ENCODE measurements around the gene PTPRG.

Gene PTPRG

DNA sequence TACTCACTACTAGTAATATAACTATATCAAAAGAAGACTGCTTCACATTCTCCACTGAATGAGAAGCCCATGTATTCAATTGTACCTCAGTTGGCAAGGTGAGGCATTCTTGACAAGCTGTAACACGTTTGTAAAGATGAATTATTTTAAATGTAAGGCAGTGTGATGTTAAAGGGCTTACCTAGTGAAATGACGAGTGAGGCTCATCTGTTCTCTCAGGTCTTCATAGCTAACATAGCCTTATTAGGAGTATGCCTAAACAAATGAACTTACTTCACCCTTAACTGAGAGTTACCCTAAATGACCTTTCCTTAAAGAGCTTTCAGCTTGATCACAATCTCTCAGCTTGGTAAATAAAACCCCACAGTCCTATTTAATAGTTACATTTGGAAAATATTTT is 684.7 kb downstream of the PTPRG start:
- Mint-ChIP-seq H3K4me1 (ENCODE audit: low read depth) (no peaks in the 10 kb centered on the region), H3K27me3 (peaks cover 5% of the 10 kb centered on the region), H3K36me3 (ENCODE audit: low read depth) (no peaks in the 10 kb centered on the region), H3K27ac (no peak overlapping the region), H3K4me3 (no peak overlapping the region), H3K9me3 (no peaks in the 10 kb centered on the region)

DNA sequence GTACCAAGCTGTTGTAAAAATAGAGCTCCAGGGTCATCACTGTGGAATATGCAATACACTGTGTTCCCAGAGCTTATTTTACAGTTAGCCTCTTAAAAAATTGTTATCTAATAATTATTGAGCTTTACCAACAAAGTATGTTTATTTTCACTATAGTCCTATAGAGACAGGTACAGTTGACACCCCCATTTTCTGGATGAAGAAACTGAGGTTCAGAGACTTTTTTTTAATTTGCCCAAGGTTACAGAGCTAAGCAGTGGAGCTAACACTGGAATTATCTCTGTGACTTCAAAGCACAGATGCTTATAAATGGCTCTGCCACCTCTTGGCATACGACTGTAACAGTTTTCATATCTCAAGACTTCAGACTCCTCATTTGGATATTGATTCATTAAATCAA is 685.6 kb downstream of the PTPRG start:
- peaks cover 4% of the 10 kb centered on the region for H3K27me3 Mint-ChIP-seq
- no peaks in the 10 kb centered on the region for H3K4me1 Mint-ChIP-seq (ENCODE audit: low read depth)
- H3K4me3 Mint-ChIP-seq: no peak overlapping the region
- H3K27ac Mint-ChIP-seq: no peak overlapping the region
- no peaks in the 10 kb centered on the region for H3K36me3 Mint-ChIP-seq (ENCODE audit: low read depth)
- H3K9me3 Mint-ChIP-seq: no peaks in the 10 kb centered on the region

DNA sequence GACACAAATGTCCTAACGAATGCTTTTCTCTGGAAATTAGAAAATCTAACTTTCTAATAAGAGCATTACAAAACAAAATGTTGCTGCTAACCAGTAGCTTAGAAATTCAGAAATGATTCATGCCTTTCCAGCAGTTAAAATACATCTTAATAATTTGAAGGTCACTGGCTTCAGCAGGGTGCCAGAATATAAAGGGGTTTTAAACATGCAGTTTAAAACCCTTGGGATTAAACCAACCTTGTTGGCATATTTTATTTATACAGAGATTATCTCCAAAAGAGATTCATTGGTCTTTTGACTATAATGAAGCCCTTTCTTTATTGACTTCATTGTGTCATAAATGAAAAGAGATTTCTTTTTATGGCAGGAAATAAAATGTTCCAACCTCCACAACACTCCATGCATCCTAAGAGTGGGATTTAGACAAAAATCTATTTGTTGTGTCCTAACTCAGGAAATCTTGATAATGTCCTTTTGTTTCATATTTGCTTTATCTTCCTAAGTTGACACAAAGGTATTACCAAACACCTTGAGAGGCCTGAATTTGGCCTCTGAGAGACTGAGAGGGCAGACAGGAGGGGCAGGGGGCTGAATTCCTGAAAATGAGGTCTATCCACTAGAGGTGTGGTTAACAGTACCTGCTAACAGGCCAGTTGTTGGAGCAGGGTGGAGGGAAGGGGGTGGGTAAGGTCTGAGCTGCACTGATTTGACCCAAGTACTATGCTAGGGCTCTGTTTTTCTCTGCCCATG is 687.5 kb downstream of the PTPRG start:
- Mint-ChIP-seq H3K4me3 (no peak overlapping the region), H3K36me3 (ENCODE audit: low read depth) (no peaks in the 10 kb centered on the region), H3K4me1 (ENCODE audit: low read depth) (no peaks in the 10 kb centered on the region), H3K27me3 (no peaks in the 10 kb centered on the region), H3K9me3 (no peaks in the 10 kb centered on the region), H3K27ac (no peak overlapping the region)

DNA sequence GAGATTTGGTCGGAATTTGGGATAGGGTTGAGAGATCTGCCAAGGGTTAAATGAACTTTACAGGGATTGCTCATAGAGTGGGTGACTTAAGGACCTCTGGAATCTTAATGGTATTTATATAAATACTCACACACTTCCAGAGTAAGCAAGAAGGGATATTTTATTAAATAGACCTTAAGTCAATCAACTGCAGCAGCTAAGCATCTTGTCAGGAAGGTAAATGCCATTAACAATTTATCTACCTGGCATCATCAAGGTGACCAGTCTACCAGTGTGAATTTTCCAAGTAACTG is 688.1 kb downstream of the PTPRG start:
- Mint-ChIP-seq H3K36me3 (ENCODE audit: low read depth) (no peaks in the 10 kb centered on the region), H3K4me3 (no peak overlapping the region), H3K4me1 (ENCODE audit: low read depth) (no peaks in the 10 kb centered on the region), H3K27ac (no peak overlapping the region), H3K9me3 (no peaks in the 10 kb centered on the region), H3K27me3 (no peaks in the 10 kb centered on the region)

DNA sequence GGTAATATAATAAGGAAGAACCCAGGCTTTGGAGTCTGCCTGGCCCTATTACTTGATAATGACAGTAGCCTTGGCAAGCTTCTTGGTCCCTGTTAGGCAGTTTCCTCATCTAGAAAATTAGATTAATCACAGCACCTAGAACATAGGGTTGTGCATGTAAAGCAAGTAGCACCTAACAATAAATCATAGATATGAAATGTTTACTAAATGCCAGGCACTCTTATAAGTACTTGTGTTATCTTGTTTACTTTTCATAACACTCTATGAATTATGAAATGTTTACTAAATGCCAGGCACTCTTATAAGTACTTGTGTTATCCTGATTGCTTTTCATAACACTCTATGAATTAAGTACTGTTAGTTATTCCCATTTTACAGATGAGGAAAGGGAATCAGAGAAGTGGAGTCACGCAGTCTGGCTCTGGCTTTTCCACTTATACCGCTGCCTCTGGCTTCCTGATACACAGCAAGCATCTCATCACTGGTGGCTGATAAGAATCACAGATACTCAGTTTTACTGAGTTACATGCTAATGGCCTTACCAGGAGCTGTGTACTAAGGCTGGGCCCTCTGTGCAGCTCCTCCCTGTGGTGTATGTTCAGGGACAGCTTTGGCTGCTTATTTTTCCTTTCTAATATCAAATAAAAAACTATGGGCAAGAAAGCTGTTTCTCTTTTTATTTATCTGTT is 688.6 kb downstream of the PTPRG start:
- no peaks in the 10 kb centered on the region for H3K36me3 Mint-ChIP-seq (ENCODE audit: low read depth)
- no peak overlapping the region for H3K4me3 Mint-ChIP-seq
- H3K27me3 Mint-ChIP-seq: no peaks in the 10 kb centered on the region
- H3K4me1 Mint-ChIP-seq (ENCODE audit: low read depth): no peaks in the 10 kb centered on the region
- H3K27ac Mint-ChIP-seq: no peak overlapping the region
- H3K9me3 Mint-ChIP-seq: no peaks in the 10 kb centered on the region

DNA sequence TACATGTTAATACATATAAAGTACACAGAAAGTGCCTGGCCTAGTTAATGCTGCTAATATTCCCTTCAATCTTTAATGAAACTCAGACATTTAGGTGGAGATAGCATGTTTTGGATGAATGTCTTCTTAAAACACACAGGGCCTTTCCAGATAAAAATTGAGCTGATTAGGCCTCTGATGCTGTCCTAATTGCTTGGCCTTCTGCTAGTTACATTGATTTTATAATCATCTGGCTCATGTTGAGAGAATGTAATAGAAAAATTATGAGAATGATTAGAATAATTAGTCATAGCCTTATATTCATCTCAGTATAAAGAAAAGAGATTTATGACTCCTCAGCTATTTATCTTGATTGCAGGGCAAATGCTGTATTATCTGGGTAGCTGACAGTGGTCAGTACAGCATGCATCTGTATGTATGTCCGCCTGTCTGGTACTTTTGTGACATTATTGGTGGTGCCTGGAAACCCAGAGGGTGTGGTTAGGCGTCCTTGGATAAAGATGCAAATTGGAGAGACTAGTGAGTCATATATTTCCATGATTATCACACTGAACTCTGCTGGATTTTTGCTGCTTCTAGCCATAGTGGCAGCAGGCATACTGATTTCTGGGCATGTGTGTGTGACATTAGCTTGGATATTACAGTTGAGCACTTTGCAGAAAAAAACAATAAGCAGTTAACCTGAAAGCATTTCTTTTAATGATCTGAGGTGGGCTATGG is 691.2 kb downstream of the PTPRG start:
- Mint-ChIP-seq H3K27me3 (no peaks in the 10 kb centered on the region), H3K36me3 (ENCODE audit: low read depth) (no peaks in the 10 kb centered on the region), H3K27ac (no peak overlapping the region), H3K9me3 (no peaks in the 10 kb centered on the region), H3K4me1 (ENCODE audit: low read depth) (no peaks in the 10 kb centered on the region), H3K4me3 (no peak overlapping the region)

DNA sequence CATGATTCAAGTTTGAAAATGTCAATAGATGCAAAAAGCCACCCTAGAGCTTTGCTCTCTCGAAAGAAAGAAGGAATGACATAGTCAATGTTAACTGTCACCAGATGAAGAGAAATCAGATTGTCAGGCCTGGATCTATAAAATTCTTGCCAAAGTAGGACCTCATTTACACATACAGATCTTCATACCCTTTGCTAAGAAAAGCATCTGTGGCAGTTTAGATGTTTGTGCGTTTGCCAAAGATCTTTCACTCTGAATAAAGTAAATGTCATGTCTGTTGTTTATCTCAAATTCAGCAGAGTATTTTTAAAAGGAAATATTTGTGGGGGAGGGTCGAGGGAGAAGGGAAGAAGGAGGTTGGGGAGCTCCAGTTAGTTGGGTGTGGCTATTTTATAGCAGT is 692.6 kb downstream of the PTPRG start:
- Mint-ChIP-seq H3K9me3 (no peaks in the 10 kb centered on the region), H3K4me3 (no peak overlapping the region), H3K4me1 (ENCODE audit: low read depth) (no peaks in the 10 kb centered on the region), H3K36me3 (ENCODE audit: low read depth) (no peaks in the 10 kb centered on the region), H3K27me3 (peaks cover 3% of the 10 kb centered on the region), H3K27ac (no peak overlapping the region)

DNA sequence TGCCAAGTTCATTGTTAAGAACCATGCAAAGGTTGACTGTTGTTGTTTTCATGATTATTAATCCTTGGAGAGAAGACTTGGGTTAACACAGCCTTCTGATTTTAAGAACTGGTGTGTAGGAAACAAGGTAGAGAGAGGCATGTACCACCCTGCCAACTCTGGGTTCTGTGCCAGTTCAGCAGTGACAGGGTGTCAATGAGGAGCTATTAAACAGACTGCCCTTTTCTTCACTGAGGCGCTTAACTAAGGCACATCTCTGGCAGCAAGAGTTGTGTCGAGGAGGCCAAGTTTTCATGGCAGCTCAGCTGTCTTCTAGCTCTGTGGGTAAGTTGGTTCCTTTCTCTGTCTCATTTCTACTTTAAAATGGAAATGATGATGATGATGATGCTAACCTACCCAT is 694.4 kb downstream of the PTPRG start:
- Mint-ChIP-seq H3K4me1 (ENCODE audit: low read depth) (no peaks in the 10 kb centered on the region), H3K4me3 (no peak overlapping the region), H3K9me3 (no peaks in the 10 kb centered on the region), H3K27me3 (peaks cover 12% of the 10 kb centered on the region), H3K27ac (no peak overlapping the region), H3K36me3 (ENCODE audit: low read depth) (no peaks in the 10 kb centered on the region)

DNA sequence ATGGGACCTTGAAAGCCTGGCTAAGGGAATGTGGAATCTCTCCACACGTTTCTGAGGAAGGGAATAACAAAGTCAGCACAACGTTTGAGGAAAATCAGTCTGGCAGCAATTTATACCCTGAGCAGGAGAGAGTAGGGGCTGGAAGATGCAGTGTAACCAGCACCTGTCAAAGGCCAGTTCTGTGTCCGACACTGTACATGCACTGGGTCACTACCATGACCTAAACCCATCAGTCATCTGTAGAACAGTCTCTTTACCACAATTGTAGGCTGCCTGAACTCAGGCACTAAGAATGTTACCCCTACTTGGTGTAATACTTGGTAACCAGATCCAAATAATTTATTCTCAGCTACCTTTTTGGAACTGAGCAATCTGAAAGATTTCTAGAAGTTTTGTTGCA is 698.6 kb downstream of the PTPRG start:
- Mint-ChIP-seq H3K9me3 (no peaks in the 10 kb centered on the region), H3K27ac (no peak overlapping the region)

DNA sequence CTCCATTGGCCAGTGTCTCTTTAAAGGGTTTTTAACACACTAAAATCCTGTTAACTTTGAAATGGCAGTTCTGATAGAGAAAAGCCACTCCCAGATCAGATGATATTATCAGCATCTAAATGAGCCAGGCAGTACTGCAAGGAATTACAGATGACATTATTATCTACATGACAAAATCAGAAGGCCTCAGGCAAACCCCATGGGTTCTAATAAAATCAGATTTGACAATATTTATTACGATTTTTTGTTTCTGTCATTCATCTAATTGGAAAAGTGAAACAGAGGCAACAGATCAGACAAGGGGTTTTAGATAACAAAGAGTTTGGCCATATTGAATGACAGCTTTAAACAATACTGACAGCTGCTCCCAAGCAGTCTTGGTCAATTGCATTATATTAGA is 699.3 kb downstream of the PTPRG start:
- H3K4me3 Mint-ChIP-seq: no peak overlapping the region
- H3K4me1 Mint-ChIP-seq (ENCODE audit: low read depth): no peaks in the 10 kb centered on the region
- no peak overlapping the region for H3K27ac Mint-ChIP-seq
- H3K9me3 Mint-ChIP-seq: no peaks in the 10 kb centered on the region
- peaks cover 24% of the 10 kb centered on the region for H3K27me3 Mint-ChIP-seq
- no peaks in the 10 kb centered on the region for H3K36me3 Mint-ChIP-seq (ENCODE audit: low read depth)

More for the DNA sequence above, 698.6 kb downstream of the PTPRG start:
- Mint-ChIP-seq H3K4me1 (ENCODE audit: low read depth) (no peaks in the 10 kb centered on the region), H3K36me3 (ENCODE audit: low read depth) (no peaks in the 10 kb centered on the region), H3K27me3 (peaks cover 24% of the 10 kb centered on the region), H3K4me3 (no peak overlapping the region)

DNA sequence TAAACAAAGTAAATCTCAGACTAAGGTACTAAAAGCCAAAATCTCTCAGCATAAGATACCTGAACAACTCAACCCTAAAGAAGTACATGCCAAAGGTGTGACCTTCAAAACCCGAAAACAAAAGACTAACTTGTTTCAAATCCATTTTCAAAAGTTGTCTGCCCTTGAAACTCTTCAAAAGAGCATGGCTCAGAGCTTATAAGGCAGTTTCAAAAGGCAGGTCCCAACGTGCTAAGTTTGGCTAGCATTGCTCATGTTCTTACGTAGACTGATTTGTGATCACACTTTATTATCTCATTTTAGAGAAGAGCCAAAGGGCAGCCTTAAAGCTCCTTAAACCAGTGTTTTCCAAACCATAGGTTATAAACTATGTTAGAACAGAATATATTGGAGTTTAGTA is 699.8 kb downstream of the PTPRG start:
- Mint-ChIP-seq H3K9me3 (no peaks in the 10 kb centered on the region), H3K36me3 (ENCODE audit: low read depth) (no peaks in the 10 kb centered on the region), H3K4me3 (no peak overlapping the region), H3K27me3 (peaks cover 24% of the 10 kb centered on the region), H3K4me1 (ENCODE audit: low read depth) (no peaks in the 10 kb centered on the region), H3K27ac (no peak overlapping the region)

DNA sequence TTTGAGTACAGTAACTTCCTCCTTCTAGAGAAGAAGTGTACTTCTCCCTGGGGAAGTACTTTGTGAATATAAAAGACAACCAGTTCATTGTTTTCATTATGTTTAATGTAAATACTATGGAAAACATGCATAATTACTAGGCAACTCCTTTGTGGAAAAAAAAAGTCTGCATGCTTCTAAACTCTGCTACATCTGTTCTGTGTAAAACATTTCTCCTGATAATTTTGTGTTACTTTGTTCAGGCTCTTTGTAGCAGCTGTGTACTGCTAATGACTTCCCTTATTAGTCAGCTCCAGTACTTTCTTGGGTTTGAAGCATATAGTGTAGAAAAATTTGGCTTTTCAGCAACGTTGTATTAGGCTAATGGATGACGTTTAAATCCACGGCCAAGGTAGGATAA is 700.4 kb downstream of the PTPRG start:
- Mint-ChIP-seq H3K27ac (no peak overlapping the region), H3K36me3 (ENCODE audit: low read depth) (no peaks in the 10 kb centered on the region), H3K27me3 (peaks cover 27% of the 10 kb centered on the region), H3K4me3 (no peak overlapping the region), H3K9me3 (no peaks in the 10 kb centered on the region), H3K4me1 (ENCODE audit: low read depth) (no peaks in the 10 kb centered on the region)

DNA sequence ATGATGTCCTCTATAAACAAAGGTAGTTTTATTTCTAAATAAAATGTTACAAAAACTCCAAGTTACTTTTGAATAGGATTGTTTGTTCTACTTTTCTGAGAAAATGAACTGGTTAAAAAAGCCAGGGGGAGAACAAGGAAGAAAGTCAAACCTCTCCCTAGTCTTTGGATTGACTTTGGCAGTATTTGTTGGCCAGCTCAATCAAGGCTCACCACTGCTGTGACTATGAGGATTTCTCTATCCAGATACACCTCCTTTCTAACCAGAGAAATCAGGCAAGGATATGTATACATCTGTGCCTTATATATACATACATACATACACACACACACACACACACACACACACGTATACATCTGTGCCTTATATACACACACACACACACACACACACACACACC is 704.2 kb downstream of the PTPRG start:
- Mint-ChIP-seq H3K9me3 (no peaks in the 10 kb centered on the region), H3K27me3 (peaks cover 18% of the 10 kb centered on the region), H3K27ac (no peak overlapping the region), H3K36me3 (ENCODE audit: low read depth) (no peaks in the 10 kb centered on the region), H3K4me1 (ENCODE audit: low read depth) (no peaks in the 10 kb centered on the region), H3K4me3 (no peak overlapping the region)

DNA sequence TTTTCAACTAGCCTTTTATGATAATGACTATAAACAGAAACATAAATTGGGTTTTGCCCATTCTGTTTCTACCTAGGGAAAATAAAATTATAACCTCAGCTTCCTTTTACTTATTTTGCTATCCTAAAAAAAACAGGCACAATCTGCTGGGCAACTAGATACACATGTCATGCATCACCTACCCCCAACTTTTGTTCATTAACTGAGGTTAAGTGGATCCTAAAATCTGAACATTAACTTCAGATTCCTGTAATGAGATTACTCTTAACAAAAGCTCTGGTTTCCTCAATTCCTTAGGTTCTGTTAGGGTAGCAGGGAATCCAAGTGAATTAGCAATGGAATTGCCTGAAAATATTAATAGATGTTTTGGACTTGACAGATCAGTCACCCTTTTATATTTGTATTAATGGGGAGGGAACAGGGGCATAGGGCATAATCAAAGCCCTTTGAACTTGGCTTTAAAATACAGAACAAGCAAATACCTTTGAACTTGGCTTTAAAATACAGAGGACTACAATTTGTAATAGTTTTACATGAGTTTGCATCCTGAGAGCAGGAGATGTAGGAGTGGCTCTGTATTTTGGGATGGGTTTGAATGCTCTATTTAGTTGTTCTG is 705.4 kb downstream of the PTPRG start:
- no peak overlapping the region for H3K27ac Mint-ChIP-seq
- H3K36me3 Mint-ChIP-seq (ENCODE audit: low read depth): no peaks in the 10 kb centered on the region
- H3K27me3 Mint-ChIP-seq: peaks cover 12% of the 10 kb centered on the region
- H3K9me3 Mint-ChIP-seq: no peaks in the 10 kb centered on the region
- no peak overlapping the region for H3K4me3 Mint-ChIP-seq
- no peaks in the 10 kb centered on the region for H3K4me1 Mint-ChIP-seq (ENCODE audit: low read depth)

DNA sequence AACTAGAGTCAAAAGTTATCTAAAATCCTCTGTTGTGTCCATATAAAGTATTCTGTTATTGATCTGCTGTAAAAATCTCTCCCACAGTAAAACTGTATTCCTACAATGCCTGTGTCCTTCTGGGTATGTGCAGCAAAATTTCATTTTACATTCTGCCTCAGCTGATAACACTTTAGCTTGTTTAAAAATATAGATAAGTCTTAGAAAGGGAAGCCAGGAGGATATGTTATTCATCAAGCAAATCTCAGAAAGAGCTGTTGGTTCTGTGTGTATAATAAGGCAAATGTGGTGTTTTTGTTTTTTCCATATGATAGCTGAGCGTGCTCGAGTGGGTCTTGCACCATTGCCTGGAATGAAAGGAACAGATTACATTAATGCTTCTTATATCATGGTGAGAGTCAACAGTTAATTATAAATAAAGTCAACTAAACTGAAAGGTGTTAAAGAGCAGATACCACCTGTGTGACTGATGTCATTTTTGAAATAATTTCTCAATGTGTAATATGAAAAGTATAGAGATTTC is 715.3 kb downstream of the PTPRG start:
- Mint-ChIP-seq H3K9me3 (no peaks in the 10 kb centered on the region), H3K27ac (no peak overlapping the region), H3K4me1 (ENCODE audit: low read depth) (no peaks in the 10 kb centered on the region)

More for the DNA sequence above, 715.3 kb downstream of the PTPRG start:
- Mint-ChIP-seq H3K27me3 (no peaks in the 10 kb centered on the region), H3K4me3 (no peak overlapping the region), H3K36me3 (ENCODE audit: low read depth) (no peaks in the 10 kb centered on the region)
